Esophagus muscularis mucosa (tissue), 4 donors: Measurements from ENCODE around the gene CD2AP.

Experiments used
- CTCF ChIP-seq, 3 experiments: fragments of 200-600 bp in 2 of 3; fragments of 450-650 bp in 1 of 3; sonication (generic) in 2 of 3; IDR thresholded peaks; one replicate each; pipeline ENCODE4 v1.5.1; 2017 to 2019; ENCODE audit warnings: antibody characterized with exemption in 3 of 3, mild to moderate bottlenecking in 2 of 3, moderate library complexity in 1 of 3
- EP300 ChIP-seq: sonication (generic); formaldehyde crosslinking; IDR thresholded peaks from one replicate; pipeline ENCODE4 v1.6.1; 2017; ENCODE audit warnings: antibody characterized with exemption
- POLR2A ChIP-seq: fragments of 450-650 bp; IDR thresholded peaks from one replicate; pipeline ENCODE4 v1.6.1; 2017; ENCODE audit warnings: antibody characterized with exemption, moderate library complexity, mild to moderate bottlenecking, low read depth
- POLR2AphosphoS5 ChIP-seq, 2 donors: sonication (generic); formaldehyde crosslinking; IDR thresholded peaks; one replicate each; pipeline ENCODE4 v1.6.1; 2017; ENCODE audit warnings: antibody characterized with exemption in 2 of 2

GRCh38 chr6:47665112-47665511, 187.5 kb downstream of the CD2AP start:
- TF ChIP-seq CTCF (IDR thresholded peaks at IDR 0.05) (no peak), POLR2A (no peak), EP300 (no peak), POLR2AphosphoS5 (IDR thresholded peaks at IDR 0.05) (no peak)
